Central memory CD8-positive, alpha-beta T cell (primary cell): ENCODE measurements around the gene ZNF507.

Source experiments
- ATAC-seq: fragments of 150-1000 bp; cut with Tn5 transposase; replicated peaks from 2 replicates; pipeline ENCODE4 v1.10.0; 2022; ENCODE audit warnings: mild to moderate bottlenecking, moderate FRiP score, moderate number of reproducible peaks; ENCODE audit not compliant: poor library complexity, severe bottlenecking; ENCODE audit errors: extremely low read depth
- DNase-seq, 2 donors: peaks; one replicate each; pipeline ENCODE4 v3.0.0; 2021; ENCODE audit warnings: low spot score in 2 of 2
- H3K27ac Mint-ChIP-seq: one replicate; pipeline ENCODE4 v1.8.0; 2022; ENCODE audit warnings: low read depth, mild to moderate bottlenecking, moderate library complexity, mixed read lengths
- H3K27me3 Mint-ChIP-seq: one replicate; pipeline ENCODE4 v1.8.0; 2022; ENCODE audit warnings: mixed read lengths
- H3K36me3 Mint-ChIP-seq: one replicate; pipeline ENCODE4 v1.8.0; 2022; ENCODE audit warnings: mild to moderate bottlenecking, moderate library complexity, mixed read lengths; ENCODE audit not compliant: insufficient read depth
- H3K4me1 Mint-ChIP-seq: one replicate; pipeline ENCODE4 v1.8.0; 2022; ENCODE audit warnings: mixed read lengths
- H3K4me3 Mint-ChIP-seq: one replicate; pipeline ENCODE4 v1.8.0; 2022; ENCODE audit warnings: mild to moderate bottlenecking, moderate library complexity, mixed read lengths
- H3K9me3 Mint-ChIP-seq: one replicate; pipeline ENCODE4 v1.8.0; 2022; ENCODE audit warnings: mixed read lengths

Gene ZNF507

GRCh38 chr19:32322541-32322940, 22.9 kb upstream of the ZNF507 start:
- H3K27me3 Mint-ChIP-seq, result peaks cover 53% of the 10 kb centered on the region
- no peaks in the 10 kb centered on the region for H3K4me1 Mint-ChIP-seq
- H3K4me3 Mint-ChIP-seq, result no peak overlapping the region
- H3K36me3 Mint-ChIP-seq, result no peaks in the 10 kb centered on the region
- no peaks in the 10 kb centered on the region for H3K9me3 Mint-ChIP-seq
- H3K27ac Mint-ChIP-seq, result no peak overlapping the region
- no peak for DNase-seq
- ATAC-seq, result no peak

- no peaks in the 10 kb centered on the region for H3K4me1 Mint-ChIP-seq
- no peak overlapping the region for H3K27ac Mint-ChIP-seq
- ATAC-seq, result no peak
- no peaks in the 10 kb centered on the region for H3K36me3 Mint-ChIP-seq
- DNase-seq, result no peak
- peaks cover 56% of the 10 kb centered on the region for H3K27me3 Mint-ChIP-seq
- H3K4me3 Mint-ChIP-seq, result no peak overlapping the region
- H3K9me3 Mint-ChIP-seq, result no peaks in the 10 kb centered on the region
Measured at GRCh38 chr19:32324631-32325285, 20.7 kb upstream of the ZNF507 start.

GRCh38 chr19:32330213-32330857, 15.1 kb upstream of the ZNF507 start:
- no peak for DNase-seq
- Mint-ChIP-seq H3K27ac (no peak overlapping the region), H3K27me3 (peaks cover 52% of the 10 kb centered on the region), H3K4me1 (no peaks in the 10 kb centered on the region), H3K36me3 (no peaks in the 10 kb centered on the region), H3K9me3 (no peaks in the 10 kb centered on the region), H3K4me3 (no peak overlapping the region)
- ATAC-seq, result no peak

- no peak overlapping the region for H3K27ac Mint-ChIP-seq
- H3K4me3 Mint-ChIP-seq, result no peak overlapping the region
- peaks cover 26% of the 10 kb centered on the region for H3K27me3 Mint-ChIP-seq
- no peak for DNase-seq
- no peaks in the 10 kb centered on the region for H3K9me3 Mint-ChIP-seq
- H3K36me3 Mint-ChIP-seq, result no peaks in the 10 kb centered on the region
- ATAC-seq, result no peak
- H3K4me1 Mint-ChIP-seq, result no peaks in the 10 kb centered on the region
Measured at GRCh38 chr19:32333227-32333626, 12.2 kb upstream of the ZNF507 start.

GRCh38 chr19:32336259-32337083, 8.9 kb upstream of the ZNF507 start:
- H3K9me3 Mint-ChIP-seq, result no peaks in the 10 kb centered on the region
- no peak for ATAC-seq
- no peak overlapping the region for H3K27ac Mint-ChIP-seq
- no peak for DNase-seq
- peaks cover 11% of the 10 kb centered on the region for H3K27me3 Mint-ChIP-seq
- H3K36me3 Mint-ChIP-seq, result peaks cover 2% of the 10 kb centered on the region
- H3K4me3 Mint-ChIP-seq, result no peak overlapping the region
- H3K4me1 Mint-ChIP-seq, result no peaks in the 10 kb centered on the region

GRCh38 chr19:32337084-32337808, 8.2 kb upstream of the ZNF507 start:
- H3K9me3 Mint-ChIP-seq, result no peaks in the 10 kb centered on the region
- H3K4me1 Mint-ChIP-seq, result no peaks in the 10 kb centered on the region
- DNase-seq, result no peak
- H3K27me3 Mint-ChIP-seq, result peaks cover 3% of the 10 kb centered on the region
- no peak overlapping the region for H3K27ac Mint-ChIP-seq
- ATAC-seq, result no peak
- peaks cover 2% of the 10 kb centered on the region for H3K36me3 Mint-ChIP-seq
- no peak overlapping the region for H3K4me3 Mint-ChIP-seq

GRCh38 chr19:32339423-32339822, 6.0 kb upstream of the ZNF507 start:
- Mint-ChIP-seq H3K27me3 (no peaks in the 10 kb centered on the region), H3K27ac (no peak overlapping the region)

GRCh38 chr19:32339988-32340874, 5.2 kb upstream of the ZNF507 start:
- Mint-ChIP-seq H3K9me3 (no peaks in the 10 kb centered on the region), H3K4me3 (no peak overlapping the region), H3K36me3 (peaks cover 4% of the 10 kb centered on the region), H3K4me1 (no peaks in the 10 kb centered on the region), H3K27ac (no peak overlapping the region), H3K27me3 (no peaks in the 10 kb centered on the region)
- DNase-seq (no peak), ATAC-seq (no peak)

More at GRCh38 chr19:32339423-32339822, 6.0 kb upstream of the ZNF507 start:
- Mint-ChIP-seq H3K9me3 (no peaks in the 10 kb centered on the region), H3K4me3 (no peak overlapping the region), H3K4me1 (no peaks in the 10 kb centered on the region), H3K36me3 (peaks cover 2% of the 10 kb centered on the region)
- no peak for ATAC-seq
- no peak for DNase-seq

GRCh38 chr19:32342695-32343094, 2.7 kb upstream of the ZNF507 start:
- Mint-ChIP-seq H3K36me3 (peaks cover 11% of the 10 kb centered on the region), H3K4me1 (peaks cover 12% of the 10 kb centered on the region), H3K4me3 (no peak overlapping the region), H3K27me3 (no peaks in the 10 kb centered on the region), H3K9me3 (no peaks in the 10 kb centered on the region), H3K27ac (no peak overlapping the region)
- ATAC-seq, result no peak
- DNase-seq, result no peak

- Mint-ChIP-seq H3K27me3 (no peaks in the 10 kb centered on the region), H3K4me1 (peaks cover 15% of the 10 kb centered on the region), H3K36me3 (peaks cover 13% of the 10 kb centered on the region), H3K27ac (no peak overlapping the region), H3K9me3 (no peaks in the 10 kb centered on the region), H3K4me3 (no peak overlapping the region)
- DNase-seq, result no peak
- no peak for ATAC-seq
Measured at GRCh38 chr19:32343550-32344262, 1.7 kb upstream of the ZNF507 start.

GRCh38 chr19:32346901-32347300, 1.5 kb downstream of the ZNF507 start:
- H3K27ac Mint-ChIP-seq, result peak overlapping the region; percentile 96

More at GRCh38 chr19:32346901-32347300, 1.5 kb downstream of the ZNF507 start:
- no peaks in the 10 kb centered on the region for H3K9me3 Mint-ChIP-seq
- peaks cover 19% of the 10 kb centered on the region for H3K36me3 Mint-ChIP-seq
- peaks cover 47% of the 10 kb centered on the region for H3K4me1 Mint-ChIP-seq
- H3K4me3 Mint-ChIP-seq, result peak overlapping the region; percentile 97
- ATAC-seq, result no peak
- no peak for DNase-seq
- H3K27me3 Mint-ChIP-seq, result no peaks in the 10 kb centered on the region
